HG03175 (cell line): ENCODE measurements around the gene NLRP12.
"Not testable (repeated sequence)": the region's sequence is repeated elsewhere in the genome, so short reads cannot be mapped to it uniquely, and the experiment has no call there.

Experiments used
- ATAC-seq: cut with Tn5 transposase; IDR thresholded peaks from one replicate; pipeline ENCODE4 v1.9.1; 2021; ENCODE audit warnings: mild to moderate bottlenecking, moderate library complexity; ENCODE audit not compliant: unreplicated experiment

The NLRP12 gene, protein sequence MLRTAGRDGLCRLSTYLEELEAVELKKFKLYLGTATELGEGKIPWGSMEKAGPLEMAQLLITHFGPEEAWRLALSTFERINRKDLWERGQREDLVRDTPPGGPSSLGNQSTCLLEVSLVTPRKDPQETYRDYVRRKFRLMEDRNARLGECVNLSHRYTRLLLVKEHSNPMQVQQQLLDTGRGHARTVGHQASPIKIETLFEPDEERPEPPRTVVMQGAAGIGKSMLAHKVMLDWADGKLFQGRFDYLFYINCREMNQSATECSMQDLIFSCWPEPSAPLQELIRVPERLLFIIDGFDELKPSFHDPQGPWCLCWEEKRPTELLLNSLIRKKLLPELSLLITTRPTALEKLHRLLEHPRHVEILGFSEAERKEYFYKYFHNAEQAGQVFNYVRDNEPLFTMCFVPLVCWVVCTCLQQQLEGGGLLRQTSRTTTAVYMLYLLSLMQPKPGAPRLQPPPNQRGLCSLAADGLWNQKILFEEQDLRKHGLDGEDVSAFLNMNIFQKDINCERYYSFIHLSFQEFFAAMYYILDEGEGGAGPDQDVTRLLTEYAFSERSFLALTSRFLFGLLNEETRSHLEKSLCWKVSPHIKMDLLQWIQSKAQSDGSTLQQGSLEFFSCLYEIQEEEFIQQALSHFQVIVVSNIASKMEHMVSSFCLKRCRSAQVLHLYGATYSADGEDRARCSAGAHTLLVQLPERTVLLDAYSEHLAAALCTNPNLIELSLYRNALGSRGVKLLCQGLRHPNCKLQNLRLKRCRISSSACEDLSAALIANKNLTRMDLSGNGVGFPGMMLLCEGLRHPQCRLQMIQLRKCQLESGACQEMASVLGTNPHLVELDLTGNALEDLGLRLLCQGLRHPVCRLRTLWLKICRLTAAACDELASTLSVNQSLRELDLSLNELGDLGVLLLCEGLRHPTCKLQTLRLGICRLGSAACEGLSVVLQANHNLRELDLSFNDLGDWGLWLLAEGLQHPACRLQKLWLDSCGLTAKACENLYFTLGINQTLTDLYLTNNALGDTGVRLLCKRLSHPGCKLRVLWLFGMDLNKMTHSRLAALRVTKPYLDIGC

DNA sequence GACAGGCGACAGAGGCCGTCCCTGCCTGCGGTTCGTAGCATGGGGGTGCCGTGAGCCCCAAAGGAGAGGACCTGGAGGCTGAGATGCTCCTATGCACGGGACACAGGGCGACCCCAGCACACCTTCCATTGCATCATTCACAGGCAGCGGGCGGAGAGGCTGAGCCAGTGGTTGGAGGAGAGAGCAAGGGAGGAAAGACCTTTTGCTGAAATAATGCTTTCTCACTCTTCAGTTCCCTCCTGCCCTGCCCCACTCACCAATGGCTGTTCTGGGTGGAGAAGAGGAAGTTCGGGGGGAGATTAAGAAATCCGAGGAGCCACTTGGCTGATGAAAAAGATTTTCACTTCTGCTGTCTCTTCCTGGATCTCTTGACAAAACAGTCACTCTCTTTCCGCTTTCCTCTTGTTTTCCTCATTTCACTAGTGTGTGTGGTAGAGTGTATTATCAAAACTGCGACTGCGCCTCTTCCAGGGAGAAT lies at the start of gene NLRP12:
Gene NLRP12 (minus strand): TSS at position 181 of the 478 bp plus-strand sequence. CDS start 140 bp downstream, at position 41.
- no peak for ATAC-seq

DNA sequence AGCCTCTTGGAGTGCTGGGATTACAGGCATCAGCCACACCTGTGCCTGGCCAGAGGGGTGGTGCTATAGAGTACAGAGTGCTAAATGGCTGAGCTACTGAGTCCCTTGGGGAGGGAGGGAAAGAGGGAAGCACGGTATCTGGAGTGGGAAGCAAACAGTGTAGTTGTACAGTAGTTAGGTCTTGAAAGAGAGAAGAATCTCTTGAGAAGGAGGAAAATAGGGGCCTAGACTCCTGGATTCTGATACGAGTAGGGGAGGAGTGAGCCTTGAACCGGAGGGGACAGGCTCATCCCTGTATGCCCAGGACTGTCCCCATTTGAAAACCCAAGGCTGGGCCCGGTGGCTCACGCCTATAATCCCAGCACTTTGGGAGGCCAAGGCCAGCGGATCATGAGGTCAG lies 48.6 kb upstream of the NLRP12 start:
- ATAC-seq = no peak

DNA sequence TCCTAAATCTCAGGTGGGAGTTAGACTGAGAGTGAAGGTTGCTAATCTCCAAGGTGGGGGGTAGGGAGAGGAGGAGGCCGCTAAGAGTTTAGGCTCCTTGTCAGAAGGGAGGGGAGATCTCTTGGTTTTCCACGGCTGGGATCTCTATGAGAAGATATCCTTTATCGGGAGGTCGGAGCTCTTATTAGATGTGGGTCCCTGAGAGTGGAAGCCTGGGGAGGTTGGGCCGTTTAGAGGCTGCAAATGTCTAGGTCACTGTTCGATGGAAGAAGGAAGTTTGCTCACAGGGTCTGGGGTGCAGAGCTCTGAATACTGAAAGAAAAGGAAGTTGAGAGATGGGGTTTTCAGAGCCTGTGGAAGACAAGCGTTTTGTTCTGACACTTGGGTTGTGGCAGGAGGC lies 47.3 kb upstream of the NLRP12 start:
- ATAC-seq = no peak

DNA sequence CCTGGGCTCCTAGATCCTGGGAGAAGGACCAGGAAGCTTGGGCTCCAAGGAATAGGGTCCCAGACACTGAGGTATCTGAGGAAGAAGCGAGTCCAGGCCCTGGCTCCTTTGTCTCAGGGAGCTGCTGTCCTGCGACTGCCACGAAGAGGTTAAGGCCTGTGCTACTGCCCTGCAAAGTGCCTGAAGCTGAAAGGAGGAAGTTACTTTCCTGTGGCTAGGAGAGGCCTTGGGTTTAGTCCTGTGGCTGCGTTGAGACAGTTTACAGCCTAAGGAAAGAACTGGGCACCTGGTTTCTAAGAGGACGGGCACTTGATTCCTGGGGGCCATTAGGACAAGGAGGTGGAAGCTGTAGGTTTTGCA lies 46.4 kb upstream of the NLRP12 start:
- ATAC-seq = no peak

DNA sequence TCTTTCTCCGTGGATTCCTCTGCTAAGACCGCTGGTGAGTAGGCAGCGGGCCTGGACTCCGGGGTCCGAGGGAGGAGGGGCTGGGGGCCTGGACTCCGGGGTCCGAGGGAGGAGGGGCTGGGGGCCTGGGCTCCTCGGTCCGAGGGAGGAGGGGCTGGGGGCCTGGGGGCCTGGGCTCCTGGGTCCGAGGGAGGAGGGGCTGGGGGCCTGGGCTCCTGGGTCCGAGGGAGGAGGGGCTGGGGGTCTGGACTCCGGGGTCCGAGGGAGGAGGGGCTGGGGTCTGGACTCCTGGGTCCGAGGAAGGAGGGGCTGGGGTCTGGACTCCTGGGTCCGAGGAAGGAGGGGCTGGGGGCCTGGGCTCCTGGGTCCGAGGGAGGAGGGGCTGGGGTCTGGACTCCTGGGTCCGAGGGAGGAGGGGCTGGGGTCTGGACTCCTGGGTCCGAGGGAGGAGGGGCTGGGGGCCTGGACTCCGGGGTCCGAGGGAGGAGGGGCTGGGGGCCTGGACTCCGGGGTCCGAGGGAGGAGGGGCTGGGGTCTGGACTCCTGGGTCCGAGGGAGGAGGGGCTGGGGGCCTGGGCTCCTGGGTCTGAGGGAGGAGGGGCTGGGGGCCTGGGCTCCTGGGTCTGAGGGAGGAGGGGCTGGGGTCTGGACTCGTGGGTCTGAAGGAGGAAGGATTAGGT lies 45.8 kb upstream of the NLRP12 start:
- ATAC-seq = not testable (repeated sequence)

DNA sequence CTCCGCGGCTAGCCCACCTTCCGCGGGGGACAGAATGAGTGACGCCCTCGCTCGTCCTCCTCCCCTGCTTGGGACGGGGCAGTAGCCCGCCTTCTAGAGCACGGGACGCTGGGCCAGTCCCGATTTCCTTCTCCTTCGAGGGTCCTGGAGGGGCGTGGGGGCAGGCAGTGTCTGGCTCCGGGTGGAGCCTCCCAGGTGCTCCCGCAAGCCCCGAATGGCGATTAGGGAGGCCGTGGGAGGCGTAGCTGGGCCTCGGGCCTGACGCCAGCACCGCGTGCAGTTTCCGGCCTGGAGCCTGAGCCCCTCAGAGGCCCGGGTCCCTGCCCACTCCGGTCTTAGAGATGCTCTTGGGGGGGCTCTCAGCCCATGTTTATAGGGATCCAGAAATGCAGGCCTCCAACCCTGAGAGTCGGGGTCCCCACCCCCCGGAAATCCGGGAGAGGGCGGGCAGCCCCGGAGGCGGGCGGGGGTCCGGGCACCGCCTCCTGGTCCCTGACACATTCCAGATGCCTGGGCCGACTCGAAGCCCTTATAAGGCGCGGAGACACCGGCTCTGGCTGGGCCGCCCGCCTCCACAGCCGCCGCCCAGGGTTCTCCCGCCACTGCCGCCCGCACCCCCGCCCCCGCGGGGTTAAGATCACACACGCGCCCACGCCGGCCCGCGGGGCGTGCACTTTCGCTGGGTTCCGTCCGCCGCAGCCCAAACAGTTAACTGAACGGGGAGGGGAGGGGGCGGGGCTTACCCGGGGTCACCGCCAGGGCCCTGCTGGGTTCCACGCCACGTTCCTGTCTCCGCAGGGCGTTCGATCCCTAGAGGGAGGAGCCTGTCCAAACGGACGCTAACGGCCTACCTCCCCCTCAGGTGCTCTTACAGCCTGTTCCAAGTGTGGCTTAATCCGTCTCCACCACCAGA lies 45.0 kb upstream of the NLRP12 start:
- peak; percentile 47 for ATAC-seq

DNA sequence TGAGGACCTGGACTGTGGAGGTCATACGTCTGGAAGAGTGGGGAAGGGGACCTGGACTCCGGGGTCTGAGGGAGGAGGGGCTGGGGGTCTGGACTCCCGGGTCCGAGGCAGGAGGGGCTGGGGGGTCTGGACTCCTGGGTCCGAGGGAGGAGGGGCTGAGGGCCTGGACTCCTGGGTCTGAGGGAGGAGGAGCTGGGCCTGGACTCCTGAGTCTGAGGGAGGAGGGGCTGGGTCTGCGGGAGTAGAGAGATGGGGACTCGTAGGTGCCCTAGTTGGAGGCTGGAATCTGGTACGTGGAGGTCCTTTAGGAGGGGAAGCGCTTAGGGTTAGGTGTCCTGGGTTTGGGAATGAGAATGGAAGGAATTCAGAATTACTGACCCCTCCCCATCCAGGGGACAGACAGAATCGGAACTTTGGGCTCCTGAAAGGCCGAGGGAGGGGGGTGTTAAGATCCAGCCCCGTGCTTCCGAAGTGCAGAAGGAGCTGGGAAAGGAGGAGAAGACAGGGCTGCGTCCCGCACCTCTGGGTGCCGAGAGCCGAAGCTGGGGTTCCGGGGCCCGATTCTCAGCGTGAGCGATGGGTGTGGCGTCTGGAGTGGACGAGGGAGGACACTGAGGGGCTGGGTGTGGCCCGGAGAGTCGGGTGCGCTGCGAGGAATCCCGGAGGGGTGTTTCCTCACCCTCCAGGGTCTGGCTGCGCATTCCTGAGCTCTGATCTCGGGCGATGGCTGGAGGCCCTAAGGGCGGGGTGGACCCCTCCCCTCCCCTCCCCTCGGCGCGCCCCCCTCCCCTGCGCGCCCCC lies 44.2 kb upstream of the NLRP12 start:
- no peak for ATAC-seq

DNA sequence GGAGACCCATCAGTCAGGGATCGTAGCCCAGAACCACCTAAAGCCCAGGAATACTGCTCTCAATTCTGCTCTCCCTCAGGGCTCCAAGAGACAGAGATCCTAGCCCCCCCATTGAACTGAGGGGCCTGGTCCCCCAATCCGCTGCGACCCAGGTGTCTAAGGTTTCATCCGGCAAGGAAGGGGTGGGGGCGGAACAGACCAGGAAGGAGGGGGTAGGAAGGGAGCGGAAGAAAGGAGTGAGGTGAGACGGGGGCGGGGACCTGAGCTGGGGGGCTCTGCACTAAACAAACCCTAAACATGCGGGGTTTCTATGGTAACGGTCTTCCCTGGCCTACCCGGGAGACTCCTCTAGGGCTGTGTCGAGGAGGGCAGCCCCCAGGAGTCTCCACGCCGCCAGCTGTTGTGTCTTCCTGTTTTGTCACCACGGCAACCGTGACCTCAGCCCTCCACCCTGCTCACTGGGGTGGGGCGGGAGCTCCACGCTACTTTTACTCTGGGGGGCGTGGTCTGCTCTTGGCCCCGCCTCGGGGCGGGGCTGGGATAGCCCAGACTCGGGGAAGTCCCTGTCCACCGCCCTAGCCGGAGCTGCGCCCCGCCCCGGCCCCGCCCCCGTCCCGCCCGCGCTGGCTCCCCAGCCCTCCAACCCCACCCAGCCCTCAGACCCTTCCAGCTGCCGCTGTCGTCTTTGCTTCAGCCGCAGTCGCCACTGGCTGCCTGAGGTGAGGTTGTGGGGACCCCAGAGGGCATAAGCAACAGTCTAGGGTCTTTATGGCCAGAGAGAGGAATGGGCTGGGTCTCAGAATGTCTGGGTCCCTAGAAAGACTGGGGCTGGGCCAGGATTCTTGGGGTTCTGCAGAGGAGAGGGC lies 43.3 kb upstream of the NLRP12 start, which contains the start of gene MYADM:
Gene MYADM (plus strand): TSS at position 659 of the 866 bp plus-strand sequence. CDS start 5,647 bp downstream, outside the sequence.
- ATAC-seq = peak; percentile 73

DNA sequence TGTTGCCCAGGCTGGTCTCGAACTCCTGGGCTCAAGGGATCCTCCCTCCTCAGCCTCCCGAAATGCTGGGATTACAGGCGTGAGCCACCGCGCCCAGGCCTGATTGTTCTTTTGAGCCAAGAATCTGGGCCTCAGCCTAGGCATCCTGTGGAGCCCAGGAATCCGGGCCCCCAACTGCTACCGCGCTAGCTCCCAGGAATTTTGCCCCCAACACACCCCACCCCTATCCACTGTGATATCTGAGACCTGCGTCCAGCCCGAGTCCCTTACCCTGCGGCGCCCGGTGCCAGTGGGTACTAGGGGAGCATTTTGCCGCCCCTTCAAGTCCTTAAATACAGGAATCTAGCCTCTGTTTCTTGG lies 42.7 kb upstream of the NLRP12 start:
- ATAC-seq = no peak

DNA sequence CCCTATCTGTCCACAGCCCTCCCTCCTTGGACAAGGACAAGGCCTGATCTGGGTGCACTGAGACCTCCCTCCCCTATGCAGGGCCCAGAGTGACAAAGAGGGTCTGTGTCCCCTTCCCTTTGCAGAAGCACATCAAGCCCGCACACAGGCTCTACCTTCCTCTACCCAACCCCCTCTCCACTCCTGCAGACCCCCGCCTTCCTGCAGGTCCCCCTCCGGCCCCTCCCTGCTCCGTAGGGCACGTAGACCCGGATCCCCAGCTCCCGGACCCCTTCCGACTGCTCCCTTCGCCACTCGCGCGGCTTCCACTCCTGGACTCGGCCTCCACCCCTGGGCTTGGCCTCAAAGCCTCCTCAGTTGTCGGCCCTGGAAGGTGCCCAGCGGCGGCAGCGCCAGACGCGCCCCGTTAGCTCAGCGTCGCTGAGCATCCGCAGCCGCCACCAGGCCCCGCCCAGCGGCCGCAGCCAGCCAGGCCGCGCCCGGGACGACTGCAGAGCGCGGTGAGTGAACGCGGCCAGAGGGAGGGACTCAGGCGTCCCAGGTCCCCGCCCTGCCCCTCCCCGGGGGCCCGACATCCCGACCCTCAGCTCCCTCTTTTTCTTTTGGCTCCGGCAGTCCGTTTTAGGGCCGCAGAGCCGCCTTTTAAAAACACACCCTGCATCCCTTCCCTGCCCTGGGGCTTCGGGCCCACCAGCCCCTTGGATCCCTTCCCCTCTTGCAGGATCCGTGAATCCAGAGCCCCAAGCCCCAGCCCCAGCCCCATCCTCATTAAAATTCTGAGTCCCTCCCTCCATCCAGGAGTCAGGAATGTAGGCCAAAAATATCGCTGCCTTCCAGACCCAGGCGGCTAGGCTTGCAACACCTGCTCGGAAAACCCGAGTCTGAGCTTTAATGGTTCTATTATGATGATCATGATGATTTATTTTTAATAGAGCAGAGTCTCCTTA lies 42.1 kb upstream of the NLRP12 start:
- peak; percentile 23 for ATAC-seq

DNA sequence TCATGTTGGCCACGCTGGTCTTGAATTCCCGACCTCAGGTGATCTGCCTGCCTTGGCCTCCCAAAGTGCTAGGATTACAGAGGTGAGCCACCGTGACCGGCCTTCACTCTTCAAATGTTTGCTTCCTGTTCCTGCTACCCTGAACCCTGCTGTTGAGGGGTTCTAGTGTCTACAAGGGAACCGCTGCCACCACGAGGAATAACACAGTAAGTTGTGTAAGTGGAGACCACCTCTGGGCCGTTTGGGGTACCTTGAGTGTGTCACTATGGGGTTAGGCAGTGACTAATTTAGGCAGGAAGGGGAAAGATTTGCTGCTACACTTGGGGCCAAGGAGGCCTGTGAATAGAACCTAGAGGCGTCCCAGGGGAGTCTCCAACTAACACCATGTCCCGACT lies 41.4 kb upstream of the NLRP12 start:
- no peak for ATAC-seq

DNA sequence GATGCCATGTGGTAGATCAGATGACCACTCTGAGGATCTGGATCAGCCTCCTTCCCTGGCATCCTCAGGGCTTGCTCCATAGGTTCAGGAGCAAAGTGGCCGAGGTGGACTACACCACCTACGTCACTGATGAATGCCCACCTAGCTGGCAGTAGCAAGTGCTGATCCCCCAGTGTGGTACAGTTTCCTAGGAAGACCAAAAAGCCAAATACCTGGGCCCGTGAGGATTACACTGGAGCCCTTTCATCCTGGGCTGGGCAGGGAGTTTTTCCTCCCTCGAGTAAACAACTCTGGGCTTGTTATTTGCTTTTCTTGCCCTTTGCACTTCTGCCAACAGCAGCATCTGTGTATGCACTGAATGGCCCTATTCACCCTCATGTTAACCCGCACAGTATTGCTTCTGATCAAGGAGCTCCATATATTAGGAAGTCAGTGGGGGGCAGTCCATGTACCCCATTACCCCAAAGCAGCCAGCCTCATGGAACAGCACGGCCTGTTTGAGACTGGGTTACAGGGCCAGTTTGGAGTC lies 40.3 kb upstream of the NLRP12 start:
- ATAC-seq = no peak

DNA sequence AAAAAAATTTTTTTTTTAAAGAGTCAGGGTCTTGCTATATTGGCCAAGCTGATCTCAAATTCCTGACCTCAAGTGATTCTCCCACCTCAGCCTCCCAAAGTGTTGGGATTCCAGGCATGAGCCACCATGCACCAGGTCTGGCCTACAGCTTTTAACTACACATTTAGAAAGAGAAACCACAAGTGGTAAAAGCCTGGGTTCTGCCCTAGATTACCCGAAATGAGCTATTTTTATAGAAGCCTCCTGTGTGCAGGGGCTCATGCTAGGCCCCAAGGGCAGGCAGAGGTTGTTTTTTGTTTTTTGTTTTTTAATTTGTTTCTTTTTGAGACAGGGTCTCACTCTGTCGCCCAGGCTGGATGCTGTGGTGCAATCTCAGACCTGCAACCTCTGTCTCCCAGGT lies 29.6 kb upstream of the NLRP12 start:
- ATAC-seq = no peak

DNA sequence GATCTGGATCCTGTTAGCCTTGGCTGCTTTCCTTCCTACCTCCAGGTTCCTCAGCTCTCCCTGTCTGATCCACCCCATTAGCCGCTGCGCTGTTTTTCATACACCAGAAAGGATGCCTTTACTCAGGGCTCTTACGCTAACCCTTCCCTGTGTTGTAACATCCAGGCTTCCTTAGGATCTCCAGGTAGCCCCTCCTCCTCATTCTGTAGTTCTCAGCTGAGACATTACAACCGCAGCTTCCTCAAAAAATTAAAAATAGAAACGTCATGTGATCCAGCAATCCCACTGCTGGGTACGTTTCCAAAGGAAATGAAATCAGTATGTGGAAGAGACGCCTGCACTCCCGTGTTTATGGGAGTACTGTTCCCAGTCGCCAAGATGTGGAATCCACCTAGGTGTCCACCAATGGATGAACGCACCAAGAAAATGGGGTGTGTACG lies 25.1 kb upstream of the NLRP12 start:
- no peak for ATAC-seq

DNA sequence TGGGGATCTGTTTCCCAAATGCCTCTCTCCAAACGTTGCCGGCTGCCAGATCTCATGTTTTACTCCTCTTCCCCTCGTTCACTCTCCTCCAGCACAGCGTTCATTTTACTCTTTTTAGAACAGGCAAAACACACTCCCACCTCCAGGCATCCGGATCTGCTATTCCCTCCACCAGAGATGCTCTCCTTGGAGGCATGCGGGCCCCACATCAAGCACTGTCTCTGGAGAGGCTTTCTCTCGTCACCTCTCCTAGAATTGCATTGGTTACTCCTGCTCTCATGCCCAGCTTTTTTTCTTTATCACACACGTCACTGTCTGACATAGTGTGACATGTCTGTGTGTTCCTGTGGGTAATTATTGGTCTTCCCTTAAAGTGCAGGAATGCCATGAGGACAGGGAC lies 23.4 kb upstream of the NLRP12 start:
- ATAC-seq = no peak

DNA sequence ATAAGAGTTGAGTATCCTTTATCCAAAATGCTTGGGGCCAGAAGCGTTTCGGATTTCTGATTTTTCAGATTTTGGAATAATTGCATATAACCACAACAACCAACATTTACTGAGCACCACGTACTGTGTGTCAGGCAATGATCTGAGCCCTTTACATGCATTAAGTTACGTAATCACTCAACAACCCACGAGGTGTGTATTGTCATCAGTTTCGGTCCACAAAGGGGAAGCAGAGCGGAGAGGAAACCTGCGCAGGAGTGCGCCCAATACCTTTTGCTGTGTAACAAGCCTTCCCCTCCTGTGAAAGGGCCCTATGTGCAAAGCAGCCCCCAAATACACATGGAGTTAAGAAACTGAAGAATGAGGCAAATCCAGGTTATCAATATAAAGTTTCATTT lies 20.7 kb upstream of the NLRP12 start:
- no peak for ATAC-seq

DNA sequence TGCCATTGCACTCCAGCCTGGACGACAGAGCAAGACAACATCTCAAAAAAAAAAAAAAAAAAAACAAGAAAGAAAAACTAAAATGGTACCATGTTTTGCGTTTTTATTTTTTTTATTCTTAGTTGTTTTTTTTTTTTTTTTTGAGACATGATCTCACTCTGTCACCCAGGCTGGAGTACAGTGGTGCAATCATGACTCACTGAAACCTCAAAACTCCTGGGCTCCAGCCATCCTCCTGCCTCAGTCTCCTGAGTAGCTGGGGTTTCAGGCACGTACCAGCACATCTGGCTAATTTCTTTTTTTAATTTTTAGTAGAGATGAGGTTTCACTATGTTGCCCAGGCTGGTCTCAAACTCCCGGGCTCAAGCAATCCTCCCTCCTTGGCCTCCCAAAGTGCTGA lies 16.8 kb upstream of the NLRP12 start:
- not testable (repeated sequence) for ATAC-seq
